DMS79 treated with DMSO at 0.1 percent for 48 hours (cell line): ENCODE data around the gene CASP7.
"Not testable (repeated sequence)": the region's sequence is repeated elsewhere in the genome, so short reads cannot be mapped to it uniquely, and the experiment has no call there.

ENCODE experiments used
- DNase-seq: peaks from one replicate; lab custom pipeline; 2025; lab: John Stamatoyannopoulos, UW

Gene CASP7

DNA sequence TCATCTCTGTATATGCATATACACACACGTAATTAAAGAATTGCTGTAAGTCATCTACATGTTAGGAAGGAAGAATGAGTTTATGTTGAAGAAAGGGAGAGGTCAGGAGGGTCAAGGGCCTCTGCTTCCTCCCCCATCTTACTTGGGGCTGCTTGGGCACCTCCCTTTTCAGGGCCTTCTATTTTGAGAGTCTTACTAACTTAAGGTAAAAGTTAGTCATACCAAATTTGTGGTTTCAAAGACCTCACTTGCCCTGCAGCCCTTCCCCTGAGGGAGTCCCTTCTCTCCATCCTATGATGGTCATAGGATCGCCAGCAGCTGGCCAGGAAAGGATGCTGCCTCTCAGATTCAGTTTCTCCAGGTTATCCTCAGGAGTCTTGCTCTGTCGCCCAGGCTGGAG is 74.4 kb downstream of the CASP7 start:
- no peak for DNase-seq

- DNase-seq, result no peak
These were observed 75.1 kb downstream of the CASP7 start for GRCh38 chr10:113754768-113755167.

- no peak for DNase-seq
These were observed 77.3 kb downstream of the CASP7 start for GRCh38 chr10:113756940-113757543.

GRCh38 chr10:113762083-113762482 is 82.4 kb downstream of the CASP7 start:
- no peak for DNase-seq

- no peak for DNase-seq
These were observed 84.9 kb downstream of the CASP7 start for GRCh38 chr10:113764582-113764981.

- DNase-seq, result no peak
These were observed 86.2 kb downstream of the CASP7 start for GRCh38 chr10:113765910-113766309.

DNA sequence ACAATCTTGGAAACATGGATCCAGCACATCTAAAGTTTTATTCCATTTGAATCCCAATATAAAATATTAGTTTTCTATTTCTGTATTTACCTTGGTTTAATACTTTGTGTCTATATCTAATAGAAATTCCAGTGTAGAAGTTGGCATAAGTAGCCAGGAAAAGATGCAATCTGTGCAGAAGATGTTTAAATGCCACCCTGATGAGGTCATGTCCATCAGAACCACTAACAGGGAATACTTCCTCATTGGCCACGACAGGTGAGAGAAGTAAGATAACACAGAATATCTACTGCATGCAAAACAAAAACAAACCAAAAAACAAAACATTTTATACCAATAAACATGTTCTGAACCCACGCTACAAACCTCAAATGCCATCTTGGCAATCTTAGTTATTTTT is 87.5 kb downstream of the CASP7 start:
- no peak for DNase-seq

DNA sequence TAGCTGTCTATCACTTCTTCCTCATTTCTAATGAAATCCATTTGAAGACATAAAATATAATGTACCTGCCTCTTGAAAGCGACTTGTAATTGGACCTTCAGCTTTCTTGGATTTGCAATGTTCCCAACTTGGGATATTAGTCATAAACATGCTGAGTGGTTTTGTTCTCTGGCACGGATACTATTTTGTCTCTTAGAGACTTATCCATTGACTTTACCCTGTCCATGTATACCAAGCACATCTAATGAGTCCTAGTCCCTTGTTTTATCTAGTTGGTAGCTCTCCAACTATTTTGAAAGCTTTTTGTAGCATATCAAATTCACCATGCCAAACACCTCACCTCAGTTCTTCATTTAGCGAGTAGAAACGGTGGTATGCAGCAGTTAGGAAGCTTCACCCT is 90.6 kb downstream of the CASP7 start:
- DNase-seq, result no peak

DNA sequence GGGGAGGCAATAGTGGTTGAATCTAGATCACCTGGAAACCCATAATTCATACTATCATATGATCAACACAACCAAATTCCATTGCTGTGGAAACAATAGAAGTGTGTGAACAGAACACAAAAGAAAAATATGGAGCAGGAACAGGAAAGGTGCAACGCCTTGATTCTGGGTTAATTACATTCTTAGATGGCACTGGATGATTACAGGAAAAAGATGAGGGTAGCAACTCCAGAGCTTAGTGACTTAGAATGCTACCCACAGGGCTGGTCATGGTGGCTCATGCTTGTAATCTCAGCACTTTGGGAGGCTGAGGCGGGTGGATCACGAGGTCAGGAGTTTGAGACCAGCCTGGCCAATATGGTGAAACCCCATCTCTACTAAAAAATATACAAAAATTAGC is 91.4 kb downstream of the CASP7 start:
- not testable (repeated sequence) for DNase-seq

DNA sequence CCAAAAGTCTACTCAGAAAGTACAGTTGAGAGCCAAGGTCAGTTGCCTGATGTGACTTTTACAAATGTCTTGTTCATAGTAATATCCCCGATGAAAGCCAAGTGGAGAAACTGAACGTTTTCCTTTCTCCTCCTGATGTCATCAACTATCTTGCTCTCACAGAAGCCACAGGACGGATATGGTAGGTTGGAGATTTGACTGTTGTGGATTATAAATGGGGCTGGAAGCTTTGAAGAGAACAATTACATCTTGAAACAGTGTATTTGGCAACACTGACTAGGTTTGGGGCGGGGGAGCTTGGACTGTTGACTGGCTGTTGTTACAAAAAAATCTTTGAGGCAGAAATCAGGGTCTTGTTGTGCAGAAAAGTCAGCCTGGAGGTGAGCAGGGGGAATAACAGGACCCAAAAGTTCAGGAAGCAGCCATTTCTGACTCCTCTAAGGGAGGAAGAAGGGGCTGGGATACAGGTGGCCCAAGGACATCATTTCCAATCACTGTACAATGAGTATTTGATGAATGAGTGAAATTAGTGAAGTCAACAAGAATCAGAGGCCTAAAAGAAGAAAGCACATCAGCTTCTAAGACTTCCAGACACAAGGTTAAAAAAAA is 96.1 kb downstream of the CASP7 start:
- no peak for DNase-seq

DNA sequence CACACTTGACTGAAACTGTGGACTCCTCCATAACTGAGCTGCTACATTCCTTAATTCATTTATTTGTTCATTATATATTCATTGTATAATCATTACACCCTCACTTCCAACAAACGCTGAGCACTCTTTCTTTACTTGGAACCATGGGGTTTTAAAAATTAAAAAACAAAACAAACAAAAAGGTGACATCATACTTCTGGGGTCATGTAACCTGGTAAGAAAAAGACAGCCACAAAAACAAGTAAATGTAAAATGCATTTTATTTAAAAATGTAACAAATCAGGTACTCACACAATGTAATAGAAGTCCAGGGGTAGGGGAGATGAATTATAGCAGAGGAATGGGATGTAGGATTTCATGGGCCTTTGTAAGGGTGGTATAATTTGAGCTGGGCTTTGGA is 96.8 kb downstream of the CASP7 start:
- DNase-seq, result no peak
